HG03060 (cell line): ENCODE results near the gene MTR.
A peak's percentile ranks its signal among the peaks of the same experiment; 100 is the strongest.

Experiments
- ATAC-seq: cut with Tn5 transposase; IDR thresholded peaks from one replicate; pipeline ENCODE4 v1.9.1; 2021; ENCODE audit warnings: low read depth, moderate number of reproducible peaks; ENCODE audit not compliant: unreplicated experiment

MTR gene

GRCh38 chr1:236861560-236862218 lies 66.6 kb downstream of the MTR start:
- no peak for ATAC-seq

- no peak for ATAC-seq
These were observed 67.1 kb downstream of the MTR start for GRCh38 chr1:236862219-236862591.

DNA sequence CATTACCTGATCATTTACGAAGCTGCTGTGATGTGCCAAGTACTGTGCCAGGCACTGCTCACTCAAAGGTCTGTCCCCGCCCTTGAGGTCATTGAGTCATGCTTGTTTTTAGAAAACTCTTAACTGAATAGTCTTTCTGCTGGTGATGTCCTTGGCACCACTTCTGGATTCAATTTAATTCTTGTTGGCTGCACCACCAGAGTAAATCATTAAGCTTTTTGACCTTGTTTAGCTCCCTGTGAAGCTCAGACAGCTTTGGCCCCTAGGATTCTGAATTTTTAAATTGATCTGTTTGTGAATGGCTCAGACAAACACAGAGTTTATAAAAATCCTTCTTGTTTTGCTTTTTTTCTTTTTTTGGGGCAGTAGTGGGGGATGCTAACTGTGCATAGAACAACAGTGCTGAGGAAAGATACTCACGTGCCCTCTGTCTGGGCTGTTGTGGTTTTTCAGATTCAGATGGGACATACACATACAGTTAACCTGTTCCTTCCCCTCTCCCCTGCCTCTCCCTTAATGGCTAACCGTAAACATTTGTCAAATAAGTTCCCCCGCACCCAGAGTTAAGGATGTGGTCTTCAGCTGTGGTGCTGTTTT lies 67.6 kb downstream of the MTR start:
- ATAC-seq = no peak

GRCh38 chr1:236864211-236864610 lies 69.1 kb downstream of the MTR start:
- ATAC-seq = no peak

DNA sequence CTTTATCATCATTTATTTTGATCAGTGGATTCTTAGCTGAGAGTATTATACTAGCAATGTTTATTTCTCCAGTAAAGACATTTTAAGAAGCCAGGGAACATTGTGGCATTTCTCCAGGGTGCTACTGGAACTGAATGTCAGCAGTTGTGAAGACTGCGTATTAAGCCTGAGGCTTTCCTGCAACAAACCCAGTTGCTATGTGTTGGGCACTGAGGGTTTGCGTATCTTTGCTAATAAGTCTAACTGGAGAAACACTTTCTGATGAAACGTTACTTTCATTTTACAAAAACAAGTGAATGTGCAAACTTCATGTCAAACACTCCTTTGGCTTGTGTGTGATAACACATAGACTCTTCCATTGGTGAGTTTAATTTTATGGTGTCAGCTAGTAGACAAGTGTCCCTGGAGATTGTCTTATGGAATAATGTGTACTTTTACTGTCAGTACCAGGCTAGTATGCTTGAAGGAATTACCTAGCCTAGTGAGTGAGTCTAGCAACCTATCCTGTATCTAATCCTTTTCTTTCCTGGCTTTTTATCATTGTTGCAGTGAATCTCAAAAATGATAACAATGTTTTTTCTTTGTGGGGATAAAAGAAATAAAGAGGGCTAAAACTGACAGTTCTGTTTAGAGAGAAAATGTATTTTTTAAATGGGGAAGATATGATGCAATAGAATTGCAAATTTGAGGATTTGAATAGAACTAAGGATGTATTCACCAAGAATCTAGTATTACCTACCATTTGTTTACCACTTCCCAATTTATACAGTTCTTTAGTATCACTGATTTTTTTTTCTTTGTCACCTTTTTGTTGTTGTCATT lies 70.1 kb downstream of the MTR start:
- no peak for ATAC-seq

- ATAC-seq = no peak
These were observed 70.7 kb downstream of the MTR start for GRCh38 chr1:236865818-236866155.

DNA sequence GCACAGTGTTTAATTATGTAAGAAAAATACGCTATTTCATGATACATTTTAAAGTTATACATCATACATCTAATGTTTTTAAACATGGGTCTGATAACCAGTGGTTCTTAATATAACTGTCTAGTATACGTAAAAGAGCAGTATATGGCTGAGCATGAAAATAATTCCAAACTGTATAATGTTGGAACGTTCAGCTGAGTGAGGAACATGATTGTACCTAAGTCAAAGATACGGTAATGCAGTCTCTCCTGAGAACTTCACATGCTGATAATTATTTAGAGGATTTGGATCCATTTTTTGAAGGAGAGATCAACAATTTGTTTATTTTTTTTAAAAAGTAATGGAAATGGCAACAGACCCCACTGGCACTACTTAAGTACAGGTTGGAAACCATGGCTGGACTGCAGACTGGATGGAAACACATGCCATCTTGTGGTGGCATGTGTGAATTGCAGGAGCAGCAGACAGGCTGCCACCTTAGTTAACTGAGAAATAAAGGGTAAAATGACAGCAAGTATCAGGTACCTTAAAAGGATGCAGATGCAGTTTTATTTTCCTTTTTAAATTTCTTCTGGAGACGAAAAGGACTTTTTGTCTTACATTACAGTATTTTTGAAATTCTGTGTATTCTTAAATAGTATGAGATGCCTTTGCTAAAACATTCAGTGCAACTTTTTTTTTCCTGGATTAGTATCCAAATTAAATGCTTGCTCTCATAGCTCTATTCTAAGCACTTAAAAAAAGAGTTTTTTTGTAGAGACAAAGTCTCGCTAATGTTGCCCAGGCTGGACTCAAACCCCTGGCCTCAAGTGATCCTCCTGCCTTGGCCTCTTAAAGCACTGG lies 73.8 kb downstream of the MTR start:
- peak; percentile 66 for ATAC-seq

GRCh38 chr1:236869911-236870310 lies 74.8 kb downstream of the MTR start:
- no peak for ATAC-seq

- ATAC-seq = no peak
These were observed 75.6 kb downstream of the MTR start for GRCh38 chr1:236870721-236871120.

DNA sequence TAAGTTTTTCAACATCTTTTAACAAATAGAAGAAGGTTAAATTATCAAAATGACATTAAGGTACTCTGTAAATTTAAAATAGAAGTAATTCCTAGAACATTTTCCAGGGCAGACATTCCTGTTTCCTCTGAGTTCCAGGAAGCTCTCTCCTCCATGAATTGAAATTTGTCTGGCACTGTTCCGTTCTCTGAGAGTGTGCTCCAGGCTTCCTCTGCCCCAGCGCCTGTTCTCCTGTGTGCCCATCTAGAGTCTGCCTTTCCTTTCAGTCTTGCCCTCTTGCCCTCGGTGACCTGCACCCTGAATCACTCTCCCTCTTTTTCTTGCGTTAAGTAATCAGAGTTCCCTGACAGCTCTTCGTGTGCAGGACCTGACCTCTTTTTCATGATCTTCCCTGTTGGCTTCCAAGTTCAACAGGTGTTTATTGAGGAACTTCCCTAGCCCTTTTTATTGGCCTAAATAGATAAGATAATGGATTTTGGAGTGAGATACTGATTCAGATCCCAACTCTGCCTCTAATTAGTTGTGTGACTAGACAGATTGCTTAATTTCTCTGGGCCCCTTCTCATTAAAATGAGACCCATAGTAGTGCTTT lies 77.1 kb downstream of the MTR start:
- ATAC-seq = no peak

GRCh38 chr1:236875975-236876374 lies 80.9 kb downstream of the MTR start:
- no peak for ATAC-seq

GRCh38 chr1:236877661-236878060 lies 82.6 kb downstream of the MTR start:
- ATAC-seq = no peak

DNA sequence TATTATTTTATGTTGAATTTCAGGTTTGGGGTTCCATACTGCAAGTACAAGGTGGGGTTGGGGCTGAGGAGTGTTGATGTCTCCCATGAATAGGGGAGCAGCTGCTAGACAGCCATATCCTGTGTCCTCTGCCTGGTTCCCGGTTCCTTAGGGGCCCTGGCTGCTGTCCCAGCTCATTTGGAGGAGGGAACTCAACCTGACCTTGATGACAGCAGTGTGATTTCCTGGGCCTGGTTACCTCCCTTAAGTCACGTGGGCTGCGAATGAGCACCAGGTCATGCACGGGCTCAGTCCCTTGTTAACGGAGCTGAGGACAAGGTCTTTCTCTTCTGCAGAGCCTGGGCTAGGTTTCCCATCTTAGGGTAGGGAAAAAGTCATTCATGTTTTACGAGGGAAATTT lies 85.1 kb downstream of the MTR start:
- ATAC-seq = no peak

- no peak for ATAC-seq
These were observed 87.6 kb downstream of the MTR start for GRCh38 chr1:236882678-236883077.

- no peak for ATAC-seq
These were observed 91.1 kb downstream of the MTR start for GRCh38 chr1:236886199-236886598.

DNA sequence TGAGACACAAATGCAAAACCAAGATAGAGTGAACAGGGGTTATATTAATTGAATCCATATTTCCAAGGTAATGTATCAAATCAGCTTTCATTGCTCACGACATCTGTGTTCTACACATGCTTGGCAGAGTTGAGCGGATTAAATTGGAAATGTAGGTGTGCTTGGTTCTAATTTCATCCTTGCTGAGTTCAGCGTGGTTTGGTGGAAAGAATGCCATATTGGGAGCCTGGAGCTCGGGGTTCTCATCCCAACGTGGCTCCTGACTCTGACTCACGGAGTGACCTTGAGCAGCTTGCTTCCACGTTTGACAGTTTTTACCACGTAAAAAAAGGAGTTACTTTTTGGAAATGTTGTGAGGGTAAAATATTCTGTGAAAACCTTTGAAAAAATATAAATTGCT lies 92.0 kb downstream of the MTR start:
- ATAC-seq = no peak

GRCh38 chr1:236888126-236888525 lies 93.0 kb downstream of the MTR start:
- ATAC-seq = no peak

DNA sequence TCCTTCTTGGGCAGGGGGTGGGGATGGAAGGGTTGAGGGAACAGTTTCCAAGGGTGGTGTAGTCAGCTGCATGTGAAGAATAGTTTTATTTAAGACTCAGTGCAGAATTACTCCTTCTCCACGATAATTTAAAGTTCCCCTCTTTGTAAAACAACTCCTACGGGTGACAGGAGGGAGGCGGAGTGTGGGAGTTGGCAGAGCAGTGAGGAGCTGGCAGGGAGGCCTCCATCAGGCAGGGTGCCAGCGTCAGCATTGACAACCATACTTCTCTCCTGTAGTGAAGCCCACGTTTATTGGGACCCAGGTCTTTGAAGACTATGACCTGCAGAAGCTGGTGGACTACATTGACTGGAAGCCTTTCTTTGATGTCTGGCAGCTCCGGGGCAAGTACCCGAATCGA lies 93.8 kb downstream of the MTR start:
- ATAC-seq = no peak

GRCh38 chr1:236890152-236891056 lies 95.3 kb downstream of the MTR start:
- ATAC-seq = no peak
